Adrenal gland (tissue), 5 donors: ENCODE measurements around the gene SUSD1.

Source experiments
- POLR2A ChIP-seq, 2 donors: fragments of 450-650 bp; IDR thresholded peaks; one replicate each; pipeline ENCODE4 v1.6.1; 2017; ENCODE audit warnings: antibody characterized with exemption in 2 of 2, mild to moderate bottlenecking in 2 of 2, moderate library complexity in 1 of 2
- TF ChIP-seq, protein P1 (sequence below), 6 experiments: fragments of 450-650 bp in 4 of 6; fragments of 200-600 bp in 2 of 6; sonication (generic) in 1 of 6; IDR thresholded peaks; 1 replicate in 5 of 6; 2 replicates in 1 of 6; pipeline versions ENCODE4 v1.5.1 to v1.8.0; 2016 to 2021; ENCODE audit warnings: antibody characterized with exemption in 6 of 6, mild to moderate bottlenecking in 2 of 6, moderate library complexity in 1 of 6
- donor health status: DM: no; HTN: no; CAD: no.

- TF ChIP-seq, protein P1, sequence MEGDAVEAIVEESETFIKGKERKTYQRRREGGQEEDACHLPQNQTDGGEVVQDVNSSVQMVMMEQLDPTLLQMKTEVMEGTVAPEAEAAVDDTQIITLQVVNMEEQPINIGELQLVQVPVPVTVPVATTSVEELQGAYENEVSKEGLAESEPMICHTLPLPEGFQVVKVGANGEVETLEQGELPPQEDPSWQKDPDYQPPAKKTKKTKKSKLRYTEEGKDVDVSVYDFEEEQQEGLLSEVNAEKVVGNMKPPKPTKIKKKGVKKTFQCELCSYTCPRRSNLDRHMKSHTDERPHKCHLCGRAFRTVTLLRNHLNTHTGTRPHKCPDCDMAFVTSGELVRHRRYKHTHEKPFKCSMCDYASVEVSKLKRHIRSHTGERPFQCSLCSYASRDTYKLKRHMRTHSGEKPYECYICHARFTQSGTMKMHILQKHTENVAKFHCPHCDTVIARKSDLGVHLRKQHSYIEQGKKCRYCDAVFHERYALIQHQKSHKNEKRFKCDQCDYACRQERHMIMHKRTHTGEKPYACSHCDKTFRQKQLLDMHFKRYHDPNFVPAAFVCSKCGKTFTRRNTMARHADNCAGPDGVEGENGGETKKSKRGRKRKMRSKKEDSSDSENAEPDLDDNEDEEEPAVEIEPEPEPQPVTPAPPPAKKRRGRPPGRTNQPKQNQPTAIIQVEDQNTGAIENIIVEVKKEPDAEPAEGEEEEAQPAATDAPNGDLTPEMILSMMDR (IDR thresholded peaks at IDR 0.05): no peak
- no peak for TF ChIP-seq POLR2A (IDR thresholded peaks at IDR 0.05)
Measured at GRCh38 chr9:112063586-112063985, 111.5 kb downstream of the SUSD1 start.
